ES-I3 (cell line): ENCODE measurements around the gene AP2M1.

ENCODE experiments used
- H3K36me3 ChIP-seq: 2 replicates; pipeline ENCODE4 v1.6.1; 2013; ENCODE audit warnings: mild to moderate bottlenecking, low read length, control low read depth, moderate library complexity; ENCODE audit not compliant: insufficient read depth
- H3K4me1 ChIP-seq: 2 replicates; pipeline ENCODE4 v1.6.1; 2013; ENCODE audit warnings: mild to moderate bottlenecking, control low read depth, low read length; ENCODE audit not compliant: insufficient read depth
- H3K9ac ChIP-seq: 2 replicates; pipeline ENCODE4 v1.6.1; 2013; ENCODE audit warnings: low read depth, mild to moderate bottlenecking, low read length, moderate library complexity
- H3K9me3 ChIP-seq: 2 replicates; pipeline ENCODE4 v1.6.1; 2013; ENCODE audit warnings: mild to moderate bottlenecking, low read length, moderate library complexity; ENCODE audit not compliant: control insufficient read depth, insufficient read depth

Gene AP2M1

GRCh38 chr3:184174646-184175492 is at the start of gene AP2M1:
TSS of gene AP2M1 (plus strand) at chr3:184174855. CDS start at chr3:184176994, 2,139 bp downstream.
- peaks cover 37% of the 10 kb centered on the region for H3K4me1 ChIP-seq
- H3K36me3 ChIP-seq, result peaks cover 22% of the 10 kb centered on the region
- H3K9ac ChIP-seq, result peak within 1 kb of the TSS; percentile 86
- H3K9me3 ChIP-seq, result no peaks in the 10 kb centered on the region

- Histone ChIP-seq H3K4me1 (no peaks in the 10 kb centered on the region), H3K9ac (no peak overlapping the region), H3K9me3 (no peaks in the 10 kb centered on the region), H3K36me3 (no peaks in the 10 kb centered on the region)
These were observed 48.6 kb upstream of the AP2M1 start for GRCh38 chr3:184126006-184126405.

GRCh38 chr3:184129012-184129411 is 45.6 kb upstream of the AP2M1 start:
- Histone ChIP-seq H3K4me1 (no peaks in the 10 kb centered on the region), H3K36me3 (no peaks in the 10 kb centered on the region), H3K9ac (no peak overlapping the region), H3K9me3 (no peaks in the 10 kb centered on the region)

GRCh38 chr3:184132945-184133344 is 41.7 kb upstream of the AP2M1 start:
- Histone ChIP-seq H3K4me1 (0 out of 2 replicates have a peak, but pooled peaks cover 4% of the 10 kb centered on the region), H3K9ac (no peak overlapping the region), H3K9me3 (no peaks in the 10 kb centered on the region), H3K36me3 (0 out of 2 replicates have a peak, but pooled peaks cover 4% of the 10 kb centered on the region)

GRCh38 chr3:184133840-184134745 is 40.6 kb upstream of the AP2M1 start:
- H3K9ac ChIP-seq, result peak overlapping the region; percentile 93
- H3K4me1 ChIP-seq, result 0 out of 2 replicates have a peak, but pooled peaks cover 4% of the 10 kb centered on the region
- no peaks in the 10 kb centered on the region for H3K9me3 ChIP-seq
- H3K36me3 ChIP-seq, result 0 out of 2 replicates have a peak, but pooled peaks cover 5% of the 10 kb centered on the region

- 0 out of 2 replicates have a peak, but pooled peaks cover 5% of the 10 kb centered on the region for H3K36me3 ChIP-seq
- peak overlapping the region; percentile 93 for H3K9ac ChIP-seq
- 0 out of 2 replicates have a peak, but pooled peaks cover 4% of the 10 kb centered on the region for H3K4me1 ChIP-seq
- no peaks in the 10 kb centered on the region for H3K9me3 ChIP-seq
These were observed 39.9 kb upstream of the AP2M1 start for GRCh38 chr3:184134746-184135148.

- Histone ChIP-seq H3K9ac (peak within 1 kb of the TSS; percentile 93), H3K36me3 (0 out of 2 replicates have a peak, but pooled peaks cover 5% of the 10 kb centered on the region), H3K4me1 (0 out of 2 replicates have a peak, but pooled peaks cover 4% of the 10 kb centered on the region), H3K9me3 (no peaks in the 10 kb centered on the region)
These were observed 39.3 kb upstream of the AP2M1 start, which contains the start of gene EIF2B5 for GRCh38 chr3:184135149-184135910. TSS of gene EIF2B5 (plus strand) at chr3:184135358. CDS start at chr3:184135386, 28 bp downstream.

- H3K9ac ChIP-seq, result peak overlapping the region; percentile 93
- H3K36me3 ChIP-seq, result peaks cover 10% of the 10 kb centered on the region
- H3K4me1 ChIP-seq, result 0 out of 2 replicates have a peak, but pooled peaks cover 4% of the 10 kb centered on the region
- no peaks in the 10 kb centered on the region for H3K9me3 ChIP-seq
These were observed 38.8 kb upstream of the AP2M1 start for GRCh38 chr3:184135911-184136260.

GRCh38 chr3:184140436-184140835 is 34.2 kb upstream of the AP2M1 start:
- Histone ChIP-seq H3K4me1 (0 out of 2 replicates have a peak, but pooled peaks cover 4% of the 10 kb centered on the region), H3K9me3 (no peaks in the 10 kb centered on the region), H3K9ac (no peak overlapping the region), H3K36me3 (peaks cover 22% of the 10 kb centered on the region)

GRCh38 chr3:184142199-184142598 is 32.5 kb upstream of the AP2M1 start:
- peaks cover 22% of the 10 kb centered on the region for H3K36me3 ChIP-seq
- H3K9ac ChIP-seq, result no peak overlapping the region
- no peaks in the 10 kb centered on the region for H3K4me1 ChIP-seq
- H3K9me3 ChIP-seq, result no peaks in the 10 kb centered on the region

- Histone ChIP-seq H3K9ac (no peak overlapping the region), H3K4me1 (no peaks in the 10 kb centered on the region), H3K9me3 (no peaks in the 10 kb centered on the region), H3K36me3 (peaks cover 17% of the 10 kb centered on the region)
These were observed 31.3 kb upstream of the AP2M1 start for GRCh38 chr3:184143327-184143726.

GRCh38 chr3:184144505-184144904 is 30.1 kb upstream of the AP2M1 start:
- Histone ChIP-seq H3K4me1 (no peaks in the 10 kb centered on the region), H3K36me3 (peaks cover 17% of the 10 kb centered on the region), H3K9me3 (no peaks in the 10 kb centered on the region), H3K9ac (no peak overlapping the region)

- no peak overlapping the region for H3K9ac ChIP-seq
- peaks cover 17% of the 10 kb centered on the region for H3K36me3 ChIP-seq
- no peaks in the 10 kb centered on the region for H3K9me3 ChIP-seq
- no peaks in the 10 kb centered on the region; the same call in 1 of the 2 replicates for H3K4me1 ChIP-seq
These were observed 29.5 kb upstream of the AP2M1 start for GRCh38 chr3:184145111-184145524.
